Activated CD8-positive, alpha-beta T cell treated with anti-CD3 and anti-CD28 coated beads for 36 hours (primary cell): ENCODE measurements around the gene DIAPH1. TPM values are rescaled to one million over a fixed set of nuclear protein-coding genes. Genes with fewer than 3 reads are reported as not detected.

Source experiments
- ATAC-seq: fragments of 200-7000 bp; cut with Tn5 transposase; one replicate; pipeline ENCODE4 v1.10.0; 2021; ENCODE audit warnings: mild to moderate bottlenecking, moderate library complexity
- CTCF ChIA-PET: fragments of 350-600 bp; sonication (Branson Sonifier 250); formaldehyde crosslinking; loops from one replicate; lab custom pipeline; 2021; ENCODE audit warnings: antibody characterized with exemption; lab: Charles Lee
- POLR2A ChIA-PET: fragments of 350-600 bp; sonication (Branson Sonifier 250); formaldehyde crosslinking; loops from one replicate; lab custom pipeline; 2021; ENCODE audit warnings: antibody characterized with exemption; lab: Charles Lee
- DNase-seq: peaks from one replicate; pipeline ENCODE4 v3.0.0-alpha.2; 2020
- H3K27ac Mint-ChIP-seq: one replicate; pipeline ENCODE4 v1.8.0; 2021; ENCODE audit warnings: mild to moderate bottlenecking, mixed read lengths
- H3K27me3 Mint-ChIP-seq: one replicate; pipeline ENCODE4 v1.8.0; 2021; ENCODE audit warnings: mixed read lengths
- H3K36me3 Mint-ChIP-seq: one replicate; pipeline ENCODE4 v1.8.0; 2021; ENCODE audit warnings: low read depth, mixed read lengths
- H3K4me1 Mint-ChIP-seq: one replicate; pipeline ENCODE4 v1.8.0; 2021; ENCODE audit warnings: low read depth, mixed read lengths
- H3K4me3 Mint-ChIP-seq: one replicate; pipeline ENCODE4 v1.8.0; 2021; ENCODE audit warnings: mild to moderate bottlenecking, moderate library complexity, mixed read lengths
- H3K9me3 Mint-ChIP-seq: one replicate; pipeline ENCODE4 v1.8.0; 2021; ENCODE audit warnings: mixed read lengths
- intact Hi-C: fragments of 100-400 bp; cut with micrococcal nuclease; formaldehyde crosslinking; loops from one replicate; pipeline ENCODE4 v1.10.0; 2022
- total RNA-seq, 2 experiments: library from RNA; stranded (reverse); gene quantifications; one replicate each; pipeline ENCODE4 v1.2.3, GENCODE V29; 2021
- TF ChIP-seq, protein P1 (sequence below): fragments of 200-600 bp; IDR thresholded peaks from one replicate; pipeline ENCODE4 v1.8.0; 2022; ENCODE audit warnings: antibody characterized with exemption, mild to moderate bottlenecking

The DIAPH1 gene
- total RNA-seq, 2 experiments from 2014 or later, result 209 to 218 TPM

GRCh38 chr5:141518618-141519015, 100.2 kb downstream of the DIAPH1 start:
- DNase-seq (no peak), ATAC-seq (no peak)
- Mint-ChIP-seq H3K27ac (no peak overlapping the region), H3K36me3 (peaks cover 70% of the 10 kb centered on the region), H3K4me3 (no peak overlapping the region), H3K27me3 (no peaks in the 10 kb centered on the region), H3K9me3 (no peaks in the 10 kb centered on the region), H3K4me1 (peaks cover 52% of the 10 kb centered on the region)
- intact Hi-C loops, result loop anchor here (10.0 kb wide), 1 partner anchor 194 kb away; the partner anchor contains the start of gene TAF7
- TF ChIP-seq, protein P1, sequence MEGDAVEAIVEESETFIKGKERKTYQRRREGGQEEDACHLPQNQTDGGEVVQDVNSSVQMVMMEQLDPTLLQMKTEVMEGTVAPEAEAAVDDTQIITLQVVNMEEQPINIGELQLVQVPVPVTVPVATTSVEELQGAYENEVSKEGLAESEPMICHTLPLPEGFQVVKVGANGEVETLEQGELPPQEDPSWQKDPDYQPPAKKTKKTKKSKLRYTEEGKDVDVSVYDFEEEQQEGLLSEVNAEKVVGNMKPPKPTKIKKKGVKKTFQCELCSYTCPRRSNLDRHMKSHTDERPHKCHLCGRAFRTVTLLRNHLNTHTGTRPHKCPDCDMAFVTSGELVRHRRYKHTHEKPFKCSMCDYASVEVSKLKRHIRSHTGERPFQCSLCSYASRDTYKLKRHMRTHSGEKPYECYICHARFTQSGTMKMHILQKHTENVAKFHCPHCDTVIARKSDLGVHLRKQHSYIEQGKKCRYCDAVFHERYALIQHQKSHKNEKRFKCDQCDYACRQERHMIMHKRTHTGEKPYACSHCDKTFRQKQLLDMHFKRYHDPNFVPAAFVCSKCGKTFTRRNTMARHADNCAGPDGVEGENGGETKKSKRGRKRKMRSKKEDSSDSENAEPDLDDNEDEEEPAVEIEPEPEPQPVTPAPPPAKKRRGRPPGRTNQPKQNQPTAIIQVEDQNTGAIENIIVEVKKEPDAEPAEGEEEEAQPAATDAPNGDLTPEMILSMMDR, result no peak
- POLR2A ChIA-PET, result interaction anchor here (1.4 kb wide), 1 partner anchor 45 kb away, joined by 3 read pairs; no protein-coding TSS in a partner anchor
- CTCF ChIA-PET, result interaction anchor here (1.0 to 2.2 kb wide), 2 partner anchors 46 to 89 kb away, joined by 5 to 9 read pairs; partner anchors contain the start of gene PCDHGA12

- H3K36me3 Mint-ChIP-seq, result peaks cover 69% of the 10 kb centered on the region
- no peak overlapping the region for H3K27ac Mint-ChIP-seq
- no peaks in the 10 kb centered on the region for H3K9me3 Mint-ChIP-seq
- no peak for DNase-seq
- intact Hi-C loops, result loop anchor here (10.0 kb wide), 1 partner anchor 193 kb away; the partner anchor contains the start of gene TAF7
- no peaks in the 10 kb centered on the region for H3K27me3 Mint-ChIP-seq
- no peak overlapping the region for H3K4me3 Mint-ChIP-seq
- ChIA-PET POLR2A (no interaction called here), CTCF (interaction anchor here (1.0 to 2.2 kb wide), 3 partner anchors 40 to 88 kb away, joined by 5 to 9 read pairs (median 7); partner anchors contain the start of gene PCDHGA12)
- no peak for ATAC-seq
- TF ChIP-seq, protein P1, result no peak
- H3K4me1 Mint-ChIP-seq, result peaks cover 51% of the 10 kb centered on the region
These were observed 100.8 kb downstream of the DIAPH1 start for GRCh38 chr5:141517880-141518617.

DNA sequence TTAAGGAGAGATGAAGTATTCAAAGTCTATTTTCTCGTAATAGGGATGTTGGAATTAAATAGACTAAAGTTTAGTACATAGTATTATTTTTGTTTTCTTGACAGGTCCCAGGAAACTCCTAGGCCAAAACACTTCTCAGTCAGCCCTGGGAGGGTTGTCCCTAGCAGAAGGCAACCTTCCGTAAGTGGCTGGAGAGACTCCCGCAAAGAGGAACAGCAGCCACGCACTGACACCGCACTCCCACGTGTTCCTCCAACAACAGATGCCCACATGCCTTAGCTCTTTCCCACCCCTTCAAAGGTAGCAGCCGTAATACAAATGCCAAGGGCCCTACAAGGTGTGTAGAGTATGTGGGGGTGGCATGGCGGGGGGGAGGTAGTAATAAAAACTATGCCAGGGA, 101.5 kb downstream of the DIAPH1 start:
- DNase-seq (no peak), ATAC-seq (no peak)
- POLR2A ChIA-PET, result no interaction called here
- intact Hi-C loops, result loop anchor here (10.0 kb wide), 1 partner anchor 193 kb away; the partner anchor contains the start of gene TAF7
- TF ChIP-seq, protein P1, result no peak
- no peak overlapping the region for H3K27ac Mint-ChIP-seq
- H3K9me3 Mint-ChIP-seq, result no peaks in the 10 kb centered on the region
- peaks cover 51% of the 10 kb centered on the region for H3K4me1 Mint-ChIP-seq
- peaks cover 68% of the 10 kb centered on the region for H3K36me3 Mint-ChIP-seq
- CTCF ChIA-PET, result interaction anchor here (1.5 to 2.2 kb wide), 2 partner anchors 40 to 47 kb away, joined by 7 to 9 read pairs; no protein-coding TSS in a partner anchor
- H3K27me3 Mint-ChIP-seq, result no peaks in the 10 kb centered on the region
- H3K4me3 Mint-ChIP-seq, result no peak overlapping the region

DNA sequence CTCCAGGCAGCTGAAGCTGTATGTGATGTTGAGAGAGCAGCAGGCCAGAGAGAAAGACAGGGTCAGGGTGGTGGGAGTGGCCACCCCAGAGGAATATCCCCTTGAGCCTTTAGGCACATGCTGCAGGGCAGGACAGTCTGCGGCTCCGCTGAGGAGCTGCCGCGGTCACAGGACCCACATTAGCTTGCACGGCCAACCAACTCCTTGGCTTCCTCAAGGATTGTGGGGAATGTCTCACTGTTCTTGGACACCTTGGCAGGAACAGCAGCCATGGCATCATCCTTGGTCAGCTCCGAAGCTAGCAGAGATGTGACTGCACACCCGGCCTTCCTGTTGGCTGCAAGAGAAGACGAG, 102.2 kb downstream of the DIAPH1 start:
- intact Hi-C loops, result loop anchor here (10.0 kb wide), 1 partner anchor 192 kb away; the partner anchor contains the start of gene TAF7
- TF ChIP-seq, protein P1, result no peak
- Mint-ChIP-seq H3K4me3 (no peak overlapping the region), H3K4me1 (peaks cover 45% of the 10 kb centered on the region), H3K36me3 (peaks cover 63% of the 10 kb centered on the region), H3K27ac (no peak overlapping the region), H3K9me3 (no peaks in the 10 kb centered on the region), H3K27me3 (no peaks in the 10 kb centered on the region)
- ChIA-PET CTCF (interaction anchor here (1.5 to 2.2 kb wide), 3 partner anchors 41 to 86 kb away, joined by 7 to 9 read pairs (median 9); partner anchors contain the start of gene PCDHGA12), POLR2A (no interaction called here)
- ATAC-seq, result no peak
- no peak for DNase-seq
